Measurements from ENCODE around the gene MGAT5. TPM values are rescaled to one million over a fixed set of nuclear protein-coding genes. Genes with fewer than 3 reads are reported as not detected.

MGAT5 gene
- total and polyA plus RNA-seq, 8 donors: 2.9 to 36.9 (median 19.6) TPM

- peak in 1 of 4 donors; percentile 62 for ATAC-seq
- FAIRE-seq: no peak
- no peak for TF ChIP-seq CTCF (IDR thresholded peaks at IDR 0.05)
- H3K4me3 ChIP-seq: no peak overlapping the region
- intact Hi-C loops (cut with DNase I): no loop called here
- H3K27ac ChIP-seq: peak overlapping the region in 1 of 4 donors; percentile 28
- no peaks in the 10 kb centered on the region for H3K9me3 ChIP-seq
- peaks cover 0 to 7% (median 0%) of the 10 kb centered on the region in 3 donors for H3K36me3 ChIP-seq
- peak in 1 of 6 donors; percentile 18 for DNase-seq
- 60 to 77% methylated on average over 10 of the region's 10 CpGs for WGBS, 2 donors
- no peaks in the 10 kb centered on the region for H3K27me3 ChIP-seq
- no peaks in the 10 kb centered on the region for H3K4me1 ChIP-seq
Observed at GRCh38 chr2:134360745-134361487, 107.0 kb downstream of the MGAT5 start.

GRCh38 chr2:134361648-134362047, 107.8 kb downstream of the MGAT5 start:
- no peak for DNase-seq
- H3K9me3 ChIP-seq: no peaks in the 10 kb centered on the region
- no peak for TF ChIP-seq CTCF (IDR thresholded peaks at IDR 0.05)
- peak in 2 of 4 donors; percentile 18 to 53 for ATAC-seq
- H3K4me3 ChIP-seq: no peak overlapping the region
- peak overlapping the region in 1 of 4 donors; percentile 44 for H3K27ac ChIP-seq
- no peaks in the 10 kb centered on the region for H3K4me1 ChIP-seq
- peaks cover 0 to 7% (median 0%) of the 10 kb centered on the region in 3 donors for H3K36me3 ChIP-seq
- no peak for FAIRE-seq
- 92 to 97% methylated on average over 1 of the region's 1 CpG for WGBS, 2 donors
- intact Hi-C loops (cut with DNase I): no loop called here
- no peaks in the 10 kb centered on the region for H3K27me3 ChIP-seq

- FAIRE-seq: no peak
Observed at GRCh38 chr2:134362152-134362668, 108.3 kb downstream of the MGAT5 start.

GRCh38 chr2:134362740-134363139, 108.9 kb downstream of the MGAT5 start:
- H3K27me3 ChIP-seq: no peaks in the 10 kb centered on the region
- no peak for TF ChIP-seq CTCF (IDR thresholded peaks at IDR 0.05)
- H3K4me3 ChIP-seq: no peak overlapping the region
- DNase-seq: no peak
- 68 to 72% methylated on average over 1 of the region's 1 CpG for WGBS, 2 donors
- intact Hi-C loops (cut with DNase I): no loop called here
- no peak for FAIRE-seq
- peaks cover 0 to 7% (median 0%) of the 10 kb centered on the region in 3 donors for H3K36me3 ChIP-seq
- no peak for ATAC-seq
- H3K27ac ChIP-seq: peak overlapping the region in 1 of 4 donors; percentile 44
- no peaks in the 10 kb centered on the region for H3K9me3 ChIP-seq
- H3K4me1 ChIP-seq: no peaks in the 10 kb centered on the region

More at GRCh38 chr2:134362152-134362668, 108.3 kb downstream of the MGAT5 start:
- no peak for TF ChIP-seq CTCF (IDR thresholded peaks at IDR 0.05)
- H3K4me3 ChIP-seq: no peak overlapping the region
- peak overlapping the region in 1 of 4 donors; percentile 44 for H3K27ac ChIP-seq
- H3K36me3 ChIP-seq: peaks cover 0 to 7% (median 0%) of the 10 kb centered on the region in 3 donors
- no peaks in the 10 kb centered on the region for H3K4me1 ChIP-seq
- DNase-seq (no peak), ATAC-seq (no peak)
- no peaks in the 10 kb centered on the region for H3K27me3 ChIP-seq
- 92 to 93% methylated on average over 1 of the region's 1 CpG for WGBS, 2 donors
- no peaks in the 10 kb centered on the region for H3K9me3 ChIP-seq
- intact Hi-C loops (cut with DNase I): no loop called here

GRCh38 chr2:134365356-134365755, 111.5 kb downstream of the MGAT5 start:
- WGBS, 2 donors: 86 to 92% methylated on average over 3 of the region's 3 CpGs
- ATAC-seq: peak in 1 of 4 donors; percentile 39
- no peak for TF ChIP-seq CTCF (IDR thresholded peaks at IDR 0.05)
- H3K27me3 ChIP-seq: no peaks in the 10 kb centered on the region
- H3K4me3 ChIP-seq: no peak overlapping the region
- peaks cover 0 to 7% (median 0%) of the 10 kb centered on the region in 3 donors for H3K36me3 ChIP-seq
- H3K9me3 ChIP-seq: no peaks in the 10 kb centered on the region
- no peak for DNase-seq
- no peak for FAIRE-seq
- H3K4me1 ChIP-seq: no peaks in the 10 kb centered on the region
- intact Hi-C loops (cut with DNase I): no loop called here
- H3K27ac ChIP-seq: no peak overlapping the region

Data from pancreas (tissue), 10 donors.